Breast epithelium (tissue), 3 donors: Measurements from ENCODE around the gene MBNL3.

Experiments used
- CTCF ChIP-seq, 3 donors: fragments of 450-650 bp; IDR thresholded peaks; one replicate each; pipeline ENCODE4 v1.5.1; 2016 to 2017; ENCODE audit warnings: antibody characterized with exemption in 3 of 3, mild to moderate bottlenecking in 3 of 3, moderate library complexity in 3 of 3
- POLR2A ChIP-seq: fragments of 450-650 bp; IDR thresholded peaks from one replicate; pipeline ENCODE4 v1.6.1; 2016; ENCODE audit warnings: antibody characterized with exemption, mild to moderate bottlenecking, moderate library complexity

- TF ChIP-seq CTCF (IDR thresholded peaks at IDR 0.05) (no peak), POLR2A (no peak)
Observed at GRCh38 chrX:132426695-132427281, 62.0 kb downstream of the MBNL3 start.
